T-cell (primary cell): ENCODE results near the gene SP8. TPM values are rescaled to one million over a fixed set of nuclear protein-coding genes. Genes with fewer than 3 reads are reported as not detected.
"Not testable (repeated sequence)": the region's sequence is repeated elsewhere in the genome, so short reads cannot be mapped to it uniquely, and the experiment has no call there.

Experiments used
- ATAC-seq, 4 experiments: fragments of 200-7000 bp in 3 of 4; fragments of 150-1000 bp in 1 of 4; cut with Tn5 transposase; replicated peaks in 1 of 4; 1 replicate in 3 of 4; 2 replicates in 1 of 4; pipeline ENCODE4 v1.10.0; 2021; ENCODE audit warnings: moderate library complexity in 3 of 4, mild to moderate bottlenecking in 2 of 4, moderate number of reproducible peaks in 1 of 4
- CTCF ChIA-PET, 2 donors: fragments of 300-600 bp; sonication (Branson Sonifier 250); formaldehyde crosslinking; loops; one replicate each; lab custom pipeline; 2022; ENCODE audit warnings: antibody characterized with exemption in 2 of 2; lab: Charles Lee
- POLR2A ChIA-PET, 2 donors: fragments of 300-600 bp; sonication (Branson Sonifier 250); formaldehyde crosslinking; loops; one replicate each; lab custom pipeline; 2022; ENCODE audit warnings: antibody characterized with exemption in 2 of 2; lab: Charles Lee
- DNase-seq, 35 experiments: peaks; one replicate each; pipeline versions ENCODE4 v3.0.0 to v3.0.0-alpha.2; 2013 to 2023
- H3K27ac ChIP-seq: one replicate; pipeline ENCODE4 v1.5.1; 2013; ENCODE audit warnings: low read length
- H3K27me3 ChIP-seq, 2 experiments: replicated peaks in 1 of 2; 1 replicate in 1 of 2; 2 replicates in 1 of 2; pipeline versions ENCODE4 v1.6.1 to v1.7.0; 2013; ENCODE audit warnings: low read length in 1 of 2, mixed read lengths in 1 of 2; ENCODE audit not compliant: control insufficient read depth in 2 of 2, insufficient read depth in 2 of 2; ENCODE audit errors: extremely low read depth in 1 of 2
- H3K36me3 ChIP-seq, 2 donors: 1 replicate in 1 of 2; 2 replicates in 1 of 2; pipeline versions ENCODE4 v1.6.1 to v1.7.0; 2013; ENCODE audit warnings: low read length in 1 of 2; ENCODE audit not compliant: control insufficient read depth in 2 of 2, insufficient read depth in 1 of 2; ENCODE audit errors: extremely low read depth in 1 of 2
- H3K4me1 ChIP-seq, 2 experiments: 1 replicate in 1 of 2; 2 replicates in 1 of 2; pipeline versions ENCODE4 v1.6.1 to v1.7.0; 2013; ENCODE audit warnings: low read length in 2 of 2, mixed read lengths in 1 of 2; ENCODE audit not compliant: insufficient read depth in 2 of 2, control insufficient read depth in 1 of 2; ENCODE audit errors: extremely low read depth in 1 of 2
- H3K4me3 ChIP-seq, 2 donors: 1 replicate in 1 of 2; 2 replicates in 1 of 2; pipeline versions ENCODE4 v1.5.1 to v1.7.0; 2013; ENCODE audit warnings: mild to moderate bottlenecking in 2 of 2, low read length in 1 of 2, moderate library complexity in 1 of 2; ENCODE audit not compliant: control insufficient read depth in 1 of 2; ENCODE audit errors: extremely low read depth in 1 of 2
- H3K9me3 ChIP-seq: 2 replicates; pipeline ENCODE4 v1.7.0; 2013
- H3K27ac Mint-ChIP-seq, 2 donors: one replicate each; pipeline ENCODE4 v1.8.0; 2020 to 2021; ENCODE audit warnings: mild to moderate bottlenecking in 2 of 2, mixed read lengths in 2 of 2
- H3K27me3 Mint-ChIP-seq, 2 donors: one replicate each; pipeline ENCODE4 v1.8.0; 2021 to 2022; ENCODE audit warnings: mixed read lengths in 2 of 2
- H3K36me3 Mint-ChIP-seq: one replicate; pipeline ENCODE4 v1.8.0; 2021; ENCODE audit warnings: mixed read lengths
- H3K4me1 Mint-ChIP-seq, 3 donors: one replicate each; pipeline ENCODE4 v1.8.0; 2020 to 2022; ENCODE audit warnings: mixed read lengths in 3 of 3, mild to moderate bottlenecking in 1 of 3
- H3K4me3 Mint-ChIP-seq, 3 donors: one replicate each; pipeline ENCODE4 v1.8.0; 2020 to 2022; ENCODE audit warnings: mild to moderate bottlenecking in 3 of 3, mixed read lengths in 3 of 3, moderate library complexity in 3 of 3
- H3K9me3 Mint-ChIP-seq, 3 donors: one replicate each; pipeline ENCODE4 v1.8.0; 2020 to 2022; ENCODE audit warnings: mixed read lengths in 3 of 3
- WGBS: methylation state at CpG from one replicate; pipeline ENCODE4 v1.1.5; 2013; ENCODE audit warnings: missing lambda C conversion rate; ENCODE audit not compliant: insufficient coverage; 5-methylcytosine and 5-hydroxymethylcytosine counted together
- total RNA-seq, 35 experiments: library from RNA in 6 of 35; stranded (reverse) in 6 of 35; fragments of 120-200 nt in 1 of 35; gene quantifications; one replicate each; pipeline versions ENCODE4 v1.2.1 to v1.2.4 and lab custom pipeline; 2013 to 2026

SP8 gene
- total RNA-seq, 5 donors from 2014 or later (not counting 1 experiment from before 2014, with no cell fraction given): 0.18 TPM; not detected in 4

DNA sequence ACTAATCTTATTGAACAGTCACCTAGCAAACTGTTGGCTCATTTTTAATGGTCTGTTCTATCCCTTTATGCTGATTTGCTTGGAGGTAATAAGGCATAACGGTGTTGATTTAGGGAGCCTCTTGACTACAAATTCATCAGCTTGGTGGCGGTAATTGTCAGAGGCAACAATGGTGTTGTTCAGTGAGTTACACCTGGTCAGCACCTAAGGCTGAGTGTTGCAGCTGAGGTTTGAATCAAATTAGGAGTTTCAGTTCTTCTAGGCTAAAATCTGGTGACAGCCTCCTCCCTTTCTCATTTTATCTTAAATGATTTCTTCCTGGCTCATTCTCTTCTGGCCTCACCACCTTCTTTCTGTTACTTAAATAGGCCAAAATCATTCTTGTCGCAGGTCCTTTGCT lies 42.3 kb upstream of the SP8 start:
- Mint-ChIP-seq H3K27me3 (peaks cover 2 to 10% of the 10 kb centered on the region in 2 donors), H3K9me3 (no peaks in the 10 kb centered on the region), H3K4me3 (no peak overlapping the region), H3K4me1 (no peaks in the 10 kb centered on the region), H3K36me3 (no peaks in the 10 kb centered on the region), H3K27ac (no peak overlapping the region)
- DNase-seq (no peak), ATAC-seq (no peak)
- POLR2A ChIA-PET: interaction anchor here in 1 of 2 donors (0.7 kb wide), 1 partner anchor 31 kb away, joined by 3 read pairs; no protein-coding TSS in a partner anchor
- WGBS: 83% methylated on average over 2 of the region's 3 CpGs
- H3K27ac ChIP-seq: no peak overlapping the region
- peaks cover 2 to 4% of the 10 kb centered on the region in 2 experiments for H3K27me3 ChIP-seq
- H3K4me3 ChIP-seq: no peak overlapping the region
- no peaks in the 10 kb centered on the region for H3K36me3 ChIP-seq
- no peaks in the 10 kb centered on the region for H3K4me1 ChIP-seq
- no peaks in the 10 kb centered on the region for H3K9me3 ChIP-seq
- CTCF ChIA-PET: no interaction called here

GRCh38 chr7:20827172-20827571 lies 40.5 kb upstream of the SP8 start:
- 100% methylated on average over 5 of the region's 9 CpGs for WGBS
- no peaks in the 10 kb centered on the region for H3K36me3 Mint-ChIP-seq
- peaks cover 2 to 10% of the 10 kb centered on the region in 2 donors for H3K27me3 Mint-ChIP-seq
- H3K27ac ChIP-seq: no peak overlapping the region
- no peak overlapping the region for H3K27ac Mint-ChIP-seq
- POLR2A ChIA-PET: no interaction called here
- no peak overlapping the region for H3K4me3 Mint-ChIP-seq
- no peaks in the 10 kb centered on the region for H3K9me3 ChIP-seq
- DNase-seq (no peak), ATAC-seq (no peak)
- CTCF ChIA-PET: no interaction called here
- peaks cover 2 to 4% of the 10 kb centered on the region in 2 experiments for H3K27me3 ChIP-seq
- no peaks in the 10 kb centered on the region for H3K4me1 ChIP-seq
- H3K36me3 ChIP-seq: no peaks in the 10 kb centered on the region
- H3K9me3 Mint-ChIP-seq: no peaks in the 10 kb centered on the region
- no peak overlapping the region for H3K4me3 ChIP-seq
- no peaks in the 10 kb centered on the region for H3K4me1 Mint-ChIP-seq

- Mint-ChIP-seq H3K27me3 (peaks cover 2 to 7% of the 10 kb centered on the region in 2 donors), H3K36me3 (no peaks in the 10 kb centered on the region), H3K4me3 (no peak overlapping the region), H3K4me1 (no peaks in the 10 kb centered on the region), H3K27ac (no peak overlapping the region), H3K9me3 (peaks cover 0 to 2% (median 0%) of the 10 kb centered on the region in 3 donors)
- DNase-seq (no peak), ATAC-seq (no peak)
- POLR2A ChIA-PET: no interaction called here
- no peak overlapping the region for H3K27ac ChIP-seq
- no peaks in the 10 kb centered on the region for H3K36me3 ChIP-seq
- H3K4me1 ChIP-seq: no peaks in the 10 kb centered on the region
- no peaks in the 10 kb centered on the region for H3K9me3 ChIP-seq
- whole genome bisulfite sequencing: 60% methylated on average over 2 of the region's 3 CpGs
- H3K27me3 ChIP-seq: peaks cover under 1 to 2% of the 10 kb centered on the region in 2 experiments
- H3K4me3 ChIP-seq: no peak overlapping the region
- CTCF ChIA-PET: interaction anchor here in 1 of 2 donors (0.7 kb wide), 1 partner anchor 29 kb away, joined by 3 read pairs; no protein-coding TSS in a partner anchor
These were observed 39.6 kb upstream of the SP8 start for GRCh38 chr7:20826243-20826642.

GRCh38 chr7:20825555-20825954 lies 38.9 kb upstream of the SP8 start:
- ChIA-PET POLR2A (no interaction called here), CTCF (interaction anchor here in 1 of 2 donors (0.7 kb wide), 1 partner anchor 28 kb away, joined by 3 read pairs; no protein-coding TSS in a partner anchor)
- WGBS: 83% methylated on average over 1 of the region's 2 CpGs
- Histone ChIP-seq H3K27ac (no peak overlapping the region), H3K27me3 (peaks cover 0 to 2% of the 10 kb centered on the region in 2 experiments), H3K4me1 (no peaks in the 10 kb centered on the region), H3K9me3 (no peaks in the 10 kb centered on the region), H3K36me3 (no peaks in the 10 kb centered on the region), H3K4me3 (no peak overlapping the region)
- no peak for DNase-seq
- H3K9me3 Mint-ChIP-seq: peaks cover 0 to 2% (median 0%) of the 10 kb centered on the region in 3 donors
- peaks cover 2 to 4% of the 10 kb centered on the region in 2 donors for H3K27me3 Mint-ChIP-seq
- no peak overlapping the region for H3K4me3 Mint-ChIP-seq
- no peak overlapping the region for H3K27ac Mint-ChIP-seq
- H3K36me3 Mint-ChIP-seq: no peaks in the 10 kb centered on the region
- H3K4me1 Mint-ChIP-seq: no peaks in the 10 kb centered on the region
- ATAC-seq: no peak

- H3K9me3 Mint-ChIP-seq, H3K27me3 ChIP-seq, H3K27me3 Mint-ChIP-seq, H3K4me3 ChIP-seq, H3K27ac Mint-ChIP-seq, H3K36me3 ChIP-seq, H3K4me1 ChIP-seq, H3K4me1 Mint-ChIP-seq, CTCF ChIA-PET, H3K27ac ChIP-seq, H3K9me3 ChIP-seq, H3K36me3 Mint-ChIP-seq, ATAC-seq, H3K4me3 Mint-ChIP-seq, DNase-seq, POLR2A ChIA-PET: not testable (repeated sequence)
- no CpG with 5 or more reads among the region's 3 CpGs for WGBS
These were observed 34.7 kb upstream of the SP8 start for GRCh38 chr7:20821390-20821789.

- Mint-ChIP-seq H3K4me1 (no peaks in the 10 kb centered on the region), H3K27me3 (peaks cover 0 to 10% of the 10 kb centered on the region in 2 donors), H3K4me3 (no peak overlapping the region), H3K9me3 (peaks cover 0 to 2% (median 0%) of the 10 kb centered on the region in 3 donors), H3K27ac (no peak overlapping the region), H3K36me3 (no peaks in the 10 kb centered on the region)
- Histone ChIP-seq H3K27me3 (peaks cover 0 to 3% of the 10 kb centered on the region in 2 experiments), H3K4me3 (no peak overlapping the region), H3K36me3 (no peaks in the 10 kb centered on the region), H3K4me1 (no peaks in the 10 kb centered on the region), H3K27ac (no peak overlapping the region), H3K9me3 (no peaks in the 10 kb centered on the region)
- ChIA-PET CTCF (no interaction called here), POLR2A (no interaction called here)
- 100% methylated on average over 2 of the region's 4 CpGs for WGBS
- DNase-seq: no peak
- ATAC-seq: no peak
These were observed 29.8 kb upstream of the SP8 start for GRCh38 chr7:20816372-20816959.
